Fibroblast of lung (primary cell): ENCODE measurements around the gene ZBTB9.

ENCODE experiments used
- EZH2 ChIP-seq: IDR thresholded peaks from 2 replicates; pipeline ENCODE4 v1.5.1; 2012; ENCODE audit warnings: low read length, control low read depth, mild to moderate bottlenecking; ENCODE audit errors: missing control alignments
- TF ChIP-seq, protein P1 (sequence below), 2 donors: IDR thresholded peaks in 1 of 2; conservative IDR thresholded peaks in 1 of 2; 1 replicate in 1 of 2; 2 replicates in 1 of 2; pipeline ENCODE4 v1.5.1; 2011 to 2012; ENCODE audit warnings: low read length in 2 of 2, control low read depth in 1 of 2, inconsistent platforms in 1 of 2, low read depth in 1 of 2, mild to moderate bottlenecking in 1 of 2

DNA sequence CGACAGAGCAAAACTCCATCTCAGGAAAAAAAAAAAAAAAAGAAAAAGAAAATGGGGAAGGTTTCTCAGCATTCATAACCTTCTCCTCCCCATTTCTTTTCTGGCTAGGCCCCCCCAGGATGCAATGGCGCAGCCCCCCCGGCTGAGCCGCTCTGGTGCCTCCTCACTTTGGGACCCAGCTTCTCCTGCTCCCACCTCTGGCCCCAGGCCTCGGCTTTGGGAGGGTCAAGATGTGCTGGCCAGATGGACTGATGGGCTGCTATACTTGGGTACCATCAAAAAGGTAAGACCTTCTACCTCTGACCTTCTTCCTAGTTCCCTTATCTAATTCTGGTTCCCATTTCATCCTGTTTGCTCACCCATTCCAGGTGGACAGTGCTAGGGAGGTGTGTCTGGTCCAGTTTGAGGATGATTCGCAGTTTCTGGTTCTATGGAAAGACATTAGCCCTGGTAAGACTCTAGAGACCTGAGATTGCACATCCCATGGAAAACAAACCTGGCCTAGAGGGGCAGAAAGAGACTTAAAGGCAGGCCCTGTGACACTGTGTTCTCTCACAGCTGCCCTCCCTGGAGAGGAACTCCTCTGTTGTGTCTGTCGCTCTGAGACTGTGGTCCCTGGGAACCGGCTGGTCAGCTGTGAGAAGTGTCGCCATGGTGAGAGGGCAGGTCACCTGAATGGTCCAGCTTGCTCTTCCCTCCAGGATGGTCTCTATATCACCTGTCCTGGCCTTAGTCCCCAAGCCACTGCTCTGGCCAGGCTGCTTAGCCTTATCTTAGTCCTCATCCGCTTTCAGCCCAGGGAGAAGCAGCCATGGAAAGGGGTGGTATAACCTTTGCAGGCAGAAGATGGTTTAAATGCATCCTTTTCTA is 42.0 kb upstream of the ZBTB9 start:
- no peak for TF ChIP-seq EZH2
- TF ChIP-seq, protein P1, sequence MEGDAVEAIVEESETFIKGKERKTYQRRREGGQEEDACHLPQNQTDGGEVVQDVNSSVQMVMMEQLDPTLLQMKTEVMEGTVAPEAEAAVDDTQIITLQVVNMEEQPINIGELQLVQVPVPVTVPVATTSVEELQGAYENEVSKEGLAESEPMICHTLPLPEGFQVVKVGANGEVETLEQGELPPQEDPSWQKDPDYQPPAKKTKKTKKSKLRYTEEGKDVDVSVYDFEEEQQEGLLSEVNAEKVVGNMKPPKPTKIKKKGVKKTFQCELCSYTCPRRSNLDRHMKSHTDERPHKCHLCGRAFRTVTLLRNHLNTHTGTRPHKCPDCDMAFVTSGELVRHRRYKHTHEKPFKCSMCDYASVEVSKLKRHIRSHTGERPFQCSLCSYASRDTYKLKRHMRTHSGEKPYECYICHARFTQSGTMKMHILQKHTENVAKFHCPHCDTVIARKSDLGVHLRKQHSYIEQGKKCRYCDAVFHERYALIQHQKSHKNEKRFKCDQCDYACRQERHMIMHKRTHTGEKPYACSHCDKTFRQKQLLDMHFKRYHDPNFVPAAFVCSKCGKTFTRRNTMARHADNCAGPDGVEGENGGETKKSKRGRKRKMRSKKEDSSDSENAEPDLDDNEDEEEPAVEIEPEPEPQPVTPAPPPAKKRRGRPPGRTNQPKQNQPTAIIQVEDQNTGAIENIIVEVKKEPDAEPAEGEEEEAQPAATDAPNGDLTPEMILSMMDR (conservative IDR thresholded peaks at IDR 0.05 in 1 of 2, IDR thresholded peaks at IDR 0.05 in 1 of 2; ENCODE audit: low read depth in 1 of 2, low read length in 2 of 2), result no peak
